LHCN-M2 (cell line): Measurements from ENCODE around the gene NAA10. TPM values are rescaled to one million over a fixed set of nuclear protein-coding genes. Genes with fewer than 3 reads are reported as not detected.
"Not testable (repeated sequence)": the region's sequence is repeated elsewhere in the genome, so short reads cannot be mapped to it uniquely, and the experiment has no call there.

ENCODE experiments used
- DNase-seq: peaks from one replicate; pipeline ENCODE4 v3.0.0-alpha.2; 2012; ENCODE audit warnings: low read depth
- polyA plus RNA-seq: library from polyadenylated mRNA; unstranded; fragments of >200 nt; gene quantifications from one replicate; pipeline ENCODE4 v1.2.1, GENCODE V29; 2012; ENCODE audit warnings: missing spikeins
- total RNA-seq: library from RNA; depleted of rRNA; stranded (reverse); fragments of >200 nt; gene quantifications from 2 replicates; pipeline ENCODE4 v1.2.3, GENCODE V29; 2014; rRNA removed

NAA10 gene
- 160 and 164 TPM in 2 replicates for total RNA-seq
- 177 TPM for polyA plus RNA-seq

- peak; percentile 61 for DNase-seq
Observed at GRCh38 chrX:153934762-153935325, at the start of gene NAA10. TSS of gene NAA10 (minus strand) at chrX:153935037. CDS start at chrX:153934904, 133 bp downstream.

- no peak for DNase-seq
Observed at GRCh38 chrX:153983321-153983801, 48.5 kb upstream of the NAA10 start.

GRCh38 chrX:153981771-153982533, 47.1 kb upstream of the NAA10 start:
- DNase-seq: no peak

GRCh38 chrX:153981231-153981630, 46.4 kb upstream of the NAA10 start:
- DNase-seq: no peak

GRCh38 chrX:153980394-153980793, 45.6 kb upstream of the NAA10 start:
- DNase-seq: not testable (repeated sequence)

- no peak for DNase-seq
Observed at GRCh38 chrX:153974726-153975286, 40.0 kb upstream of the NAA10 start.

- DNase-seq: no peak
Observed at GRCh38 chrX:153974003-153974725, 39.3 kb upstream of the NAA10 start.

- no peak for DNase-seq
Observed at GRCh38 chrX:153973127-153974002, 38.5 kb upstream of the NAA10 start.

GRCh38 chrX:153972368-153973126, 37.7 kb upstream of the NAA10 start, which contains the start of gene TMEM187:
TSS of gene TMEM187 (plus strand) at chrX:153972754. CDS start at chrX:153982063, 9,309 bp downstream.
- DNase-seq: peak; percentile 89

- peak; percentile 88 for DNase-seq
Observed at GRCh38 chrX:153971450-153972367, 36.9 kb upstream of the NAA10 start, which contains the start of gene HCFC1. TSS of gene HCFC1 (minus strand) at chrX:153971818. CDS start at chrX:153970840, 978 bp downstream.

GRCh38 chrX:153971124-153971449, 36.2 kb upstream of the NAA10 start:
- DNase-seq: peak; percentile 84

GRCh38 chrX:153970357-153971123, 35.7 kb upstream of the NAA10 start:
- peak; percentile 69 for DNase-seq

GRCh38 chrX:153969904-153970356, 35.1 kb upstream of the NAA10 start:
- peak; percentile 25 for DNase-seq

- DNase-seq: no peak
Observed at GRCh38 chrX:153969125-153969903, 34.5 kb upstream of the NAA10 start.

GRCh38 chrX:153968754-153969124, 33.9 kb upstream of the NAA10 start:
- peak; percentile 69 for DNase-seq

- DNase-seq: no peak
Observed at GRCh38 chrX:153968255-153968654, 33.4 kb upstream of the NAA10 start.

- DNase-seq: no peak
Observed at GRCh38 chrX:153967536-153968224, 32.8 kb upstream of the NAA10 start.
